Endothelial cell of umbilical vein (primary cell): ENCODE measurements around the gene TBC1D10A. TPM values are rescaled to one million over a fixed set of nuclear protein-coding genes. Genes with fewer than 3 reads are reported as not detected.

Experiments used
- BruUV-seq: library from RNA; stranded (reverse); fragments of 400-500 nt; replicated peaks from 2 replicates; lab custom pipeline; 2021; lab: Mats Ljungman, UMichigan
- CTCF ChIA-PET: fragments of 300-600, 350-600 bp; sonication (Branson Sonifier 250); formaldehyde crosslinking; loops from one replicate; lab custom pipeline; 2021; ENCODE audit warnings: antibody characterized with exemption, inconsistent platforms; lab: Charles Lee
- POLR2A ChIA-PET: fragments of 300-600, 350-600 bp; sonication (Branson Sonifier 250); formaldehyde crosslinking; loops from one replicate; lab custom pipeline; 2021; ENCODE audit warnings: antibody characterized with exemption, inconsistent platforms; lab: Charles Lee
- DNase-seq: peaks from one replicate; pipeline ENCODE4 v3.0.0-alpha.2; 2011; ENCODE audit warnings: low read depth, low spot score
- FAIRE-seq: peaks from 2 replicates; lab custom pipeline; 2011; peaks lifted over from hg19 to GRCh38; lab: Jason Lieb, UNC
- H2AFZ ChIP-seq: 2 replicates; pipeline ENCODE4 v1.6.0; 2012; ENCODE audit warnings: low read depth, low read length, control low read depth, inconsistent platforms
- H3K27ac ChIP-seq: 2 replicates; pipeline ENCODE4 v1.5.1; 2011; ENCODE audit warnings: low read depth, mild to moderate bottlenecking, control low read depth, low read length, moderate library complexity; ENCODE audit not compliant: insufficient read depth
- H3K27me3 ChIP-seq, 2 experiments: 2 replicates each; pipeline versions ENCODE4 v1.6.0 to v1.6.1; 2011; ENCODE audit warnings: low read length in 2 of 2, mixed read lengths in 1 of 2; ENCODE audit not compliant: control insufficient read depth in 2 of 2, insufficient read depth in 2 of 2
- H3K36me3 ChIP-seq, 2 experiments: 2 replicates in 1 of 2; 3 replicates in 1 of 2; pipeline ENCODE4 v1.5.1; 2011; ENCODE audit warnings: low read length in 2 of 2, mild to moderate bottlenecking in 1 of 2, moderate library complexity in 1 of 2; ENCODE audit not compliant: control insufficient read depth in 2 of 2, insufficient read depth in 2 of 2; ENCODE audit errors: extremely low read depth in 1 of 2
- H3K4me1 ChIP-seq: 3 replicates; pipeline ENCODE4 v1.5.1; 2011; ENCODE audit warnings: mild to moderate bottlenecking, low read length; ENCODE audit not compliant: control insufficient read depth, insufficient read depth; ENCODE audit errors: extremely low read depth
- H3K4me2 ChIP-seq: 2 replicates; pipeline ENCODE4 v1.6.1; 2011; ENCODE audit warnings: low read length, control low read depth, mixed read lengths; ENCODE audit not compliant: insufficient read depth
- H3K4me3 ChIP-seq, 3 experiments: fragments of 200-600 bp in 1 of 3; sonication (generic), shearing (Covaris generic) in 1 of 3; replicated peaks in 1 of 3; 2 replicates each; pipeline ENCODE4 v1.5.1; 2011 to 2016; ENCODE audit warnings: control low read depth in 3 of 3, low read length in 3 of 3, mild to moderate bottlenecking in 2 of 3, inconsistent platforms in 1 of 3, low read depth in 1 of 3, moderate library complexity in 1 of 3; ENCODE audit not compliant: insufficient read depth in 1 of 3
- H3K79me2 ChIP-seq: 2 replicates; pipeline ENCODE4 v1.6.0; 2012; ENCODE audit warnings: low read length, inconsistent platforms; ENCODE audit not compliant: control insufficient read depth, insufficient read depth
- H3K9ac ChIP-seq: replicated peaks from 2 replicates; pipeline ENCODE3; 2011; ENCODE audit warnings: low read length, control low read depth; ENCODE audit not compliant: insufficient read depth; ENCODE audit errors: extremely low read depth
- H3K9me1 ChIP-seq: replicated peaks from 3 replicates; pipeline ENCODE4 v1.6.0; 2011; ENCODE audit warnings: mild to moderate bottlenecking, low read length; ENCODE audit not compliant: control insufficient read depth, insufficient read depth; ENCODE audit errors: extremely low read depth
- H3K9me3 ChIP-seq: replicated peaks from 2 replicates; pipeline ENCODE4 v1.5.1; 2012; ENCODE audit warnings: low read length, inconsistent platforms; ENCODE audit not compliant: control insufficient read depth, insufficient read depth
- H4K20me1 ChIP-seq: replicated peaks from 2 replicates; pipeline ENCODE3; 2011; ENCODE audit warnings: mild to moderate bottlenecking, low read length; ENCODE audit not compliant: control insufficient read depth, insufficient read depth; ENCODE audit errors: extremely low read depth
- CTCF ChIP-seq, 2 donors: IDR thresholded peaks; 1 replicate in 1 of 2; 2 replicates in 1 of 2; pipeline ENCODE4 v1.5.1; 2011; ENCODE audit warnings: low read length in 2 of 2, mild to moderate bottlenecking in 2 of 2, moderate library complexity in 2 of 2, control low read depth in 1 of 2, inconsistent platforms in 1 of 2, low read depth in 1 of 2; ENCODE audit not compliant: insufficient read depth in 1 of 2; ENCODE audit errors: extremely low read depth in 1 of 2
- EZH2 ChIP-seq: IDR thresholded peaks from 2 replicates; pipeline ENCODE4 v1.6.1; 2012; ENCODE audit warnings: borderline replicate concordance, low read depth, mild to moderate bottlenecking, moderate library complexity, low read length, inconsistent platforms; ENCODE audit not compliant: severe bottlenecking
- FOS ChIP-seq: IDR thresholded peaks from 2 replicates; pipeline ENCODE4 v1.6.1; 2011; ENCODE audit warnings: mild to moderate bottlenecking, low read length, moderate library complexity, borderline replicate concordance; ENCODE audit not compliant: insufficient read depth
- GATA2 ChIP-seq: IDR thresholded peaks from 2 replicates; pipeline ENCODE4 v1.7.0; 2011; ENCODE audit warnings: low read depth, mild to moderate bottlenecking, moderate library complexity, mixed read lengths, low read length; ENCODE audit not compliant: insufficient read length, insufficient read depth
- JUN ChIP-seq: IDR thresholded peaks from 2 replicates; pipeline ENCODE4 v1.6.1; 2011; ENCODE audit warnings: borderline replicate concordance, low read depth; ENCODE audit not compliant: insufficient read length, insufficient read depth
- MAX ChIP-seq: IDR thresholded peaks from 2 replicates; pipeline ENCODE4 v1.6.1; 2011; ENCODE audit not compliant: insufficient read depth, insufficient read length
- MYC ChIP-seq: IDR thresholded peaks from one replicate; pipeline ENCODE4 v1.6.1; 2011; ENCODE audit warnings: mild to moderate bottlenecking, low read depth, low read length
- POLR2A ChIP-seq: IDR thresholded peaks from 2 replicates; pipeline ENCODE4 v1.6.1; 2012; ENCODE audit warnings: low read depth, mild to moderate bottlenecking, control low read depth, low read length
- POLR2AphosphoS5 ChIP-seq: IDR thresholded peaks from 2 replicates; pipeline ENCODE4 v1.6.1; 2012; ENCODE audit warnings: low read depth, mild to moderate bottlenecking, control low read depth, low read length, moderate library complexity; ENCODE audit not compliant: insufficient read depth
- dilution Hi-C: fragments of 300-500 bp; cut with MboI; formaldehyde crosslinking; loops from one replicate; pipeline ENCODE4 v1.15.0; 2019; ENCODE audit warnings: low sequenced_read_pairs; ENCODE audit not compliant: extremely low pct_ligation_motif_present
- intact Hi-C: fragments of 100-400 bp; cut with micrococcal nuclease; formaldehyde crosslinking; loops from one replicate; pipeline ENCODE4 v1.10.0; 2022
- polyA plus RNA-seq, 4 experiments: library from polyadenylated mRNA; depleted of rRNA in 3 of 4; stranded (reverse) in 3 of 4; unstranded in 1 of 4; fragments of >200 nt; gene quantifications; 2 replicates each; pipeline versions ENCODE4 v1.2.1 to v1.2.3, GENCODE V29; 2011 to 2012; ENCODE audit warnings: missing spikeins in 1 of 4
- total RNA-seq: library from RNA; stranded (reverse); gene quantifications from 2 replicates; pipeline ENCODE4 v1.2.3, GENCODE V29; 2021

TBC1D10A gene
- total and polyA plus RNA-seq, 2 donors (not counting 3 experiments of a cell fraction or from before 2014, with no cell fraction given) = 10.0 to 11.9 TPM

GRCh38 chr22:30372915-30373314, 46.2 kb upstream of the TBC1D10A start:
- TF ChIP-seq JUN = no peak
- no peak for TF ChIP-seq MAX
- TF ChIP-seq POLR2AphosphoS5 = no peak
- TF ChIP-seq POLR2A = no peak
- TF ChIP-seq MYC = no peak
- no peak for TF ChIP-seq FOS
- TF ChIP-seq CTCF (IDR thresholded peaks at IDR 0.05; ENCODE audit: extremely low read depth in 1 of 2, insufficient read depth in 1 of 2, low read depth in 1 of 2, low read length in 2 of 2) = no peak
- no peak for TF ChIP-seq GATA2
- no peak for TF ChIP-seq EZH2
- no peaks in the 10 kb centered on the region for H4K20me1 ChIP-seq
- no peak overlapping the region for H3K4me3 ChIP-seq
- H3K27ac ChIP-seq = no peak overlapping the region
- no peaks in the 10 kb centered on the region for H3K4me1 ChIP-seq
- intact Hi-C loops (no loop called here), dilution Hi-C loops (no loop called here)
- H3K36me3 ChIP-seq = peaks cover 0 to 5% of the 10 kb centered on the region in 2 experiments
- no peaks in the 10 kb centered on the region for H3K79me2 ChIP-seq
- FAIRE-seq (no peak), DNase-seq (no peak)
- no peak overlapping the region for H3K9ac ChIP-seq
- no peaks in the 10 kb centered on the region for H3K9me1 ChIP-seq
- ChIA-PET CTCF (interaction anchor here (1.0 to 2.7 kb wide), 2 partner anchors 15 to 85 kb away, joined by 3 to 6 read pairs; partner anchors contain the start of gene RNF215), POLR2A (no interaction called here)
- H2AFZ ChIP-seq = no peak overlapping the region
- H3K27me3 ChIP-seq = no peaks in the 10 kb centered on the region
- H3K4me2 ChIP-seq = no peak overlapping the region
- BruUV-seq = no TSS peak
- H3K9me3 ChIP-seq = no peaks in the 10 kb centered on the region
